Left lung (tissue), 10 donors: Measurements from ENCODE around the gene TLR8. TPM values are rescaled to one million over a fixed set of nuclear protein-coding genes. Genes with fewer than 3 reads are reported as not detected.

ENCODE experiments used
- ATAC-seq: fragments of 200-7000 bp; cut with Tn5 transposase; one replicate; pipeline ENCODE4 v1.9.1; 2020; ENCODE audit warnings: moderate library complexity
- DNase-seq, 4 donors: peaks; one replicate each; pipeline ENCODE4 v3.0.0-alpha.2; 2013 to 2020
- H3K27ac ChIP-seq, 2 donors: fragments of 200-600 bp; sonication (generic) in 1 of 2; one replicate each; pipeline versions ENCODE4 v1.5.0 to v1.8.0; 2020 to 2021
- H3K27me3 ChIP-seq, 2 donors: fragments of 200-600 bp; sonication (generic) in 1 of 2; one replicate each; pipeline versions ENCODE4 v1.5.0 to v1.8.0; 2020 to 2021
- H3K36me3 ChIP-seq, 2 donors: fragments of 200-600 bp; sonication (generic) in 1 of 2; one replicate each; pipeline versions ENCODE4 v1.5.0 to v1.8.0; 2020 to 2021
- H3K4me1 ChIP-seq, 2 donors: fragments of 200-600 bp; one replicate each; pipeline ENCODE4 v1.8.0; 2021
- H3K4me3 ChIP-seq, 2 donors: fragments of 200-600 bp; sonication (generic) in 1 of 2; one replicate each; pipeline versions ENCODE4 v1.5.0 to v1.8.0; 2020 to 2021; ENCODE audit warnings: mild to moderate bottlenecking in 1 of 2
- H3K9me3 ChIP-seq, 2 donors: fragments of 200-600 bp; sonication (generic) in 1 of 2; one replicate each; pipeline versions ENCODE4 v1.5.0 to v1.8.0; 2020 to 2021
- CTCF ChIP-seq, 2 donors: fragments of 200-600 bp; sonication (generic) in 1 of 2; IDR thresholded peaks; one replicate each; pipeline versions ENCODE4 v1.5.0 to v1.8.0; 2021; ENCODE audit warnings: antibody characterized with exemption in 2 of 2
- intact Hi-C, 2 donors: fragments of 100-400 bp; cut with DNase I; formaldehyde crosslinking; loops; one replicate each; pipeline versions ENCODE4 v1.11.2 to v1.14.2; 2022
- polyA plus RNA-seq, 6 donors: library from polyadenylated mRNA; unstranded; fragments of 120-200 nt; gene quantifications; one replicate each; pipeline ENCODE4 v1.2.1, GENCODE V29; 2013; ENCODE audit not compliant: insufficient read length in 6 of 6
- total RNA-seq, 2 donors: library from RNA; stranded (reverse); fragmentation: NEBNext Ultra II Directional; extraction: Animal tissue kit (Norgen Biotek cat#: 25700); gene quantifications; one replicate each; pipeline ENCODE4 v1.2.1, GENCODE V29; 2021
- donor health status: DM: no; HTN: yes; CAD: no.
- donor health status: DM: no; HTN: no; CAD: no.

Gene TLR8
- total and polyA plus RNA-seq, 8 donors, result 0.31 to 24.6 (median 0.53) TPM

GRCh38 chrX:12922599-12922919, 16.1 kb downstream of the TLR8 start:
- intact Hi-C loops, result no loop called here
- no peak for ATAC-seq
- H3K4me3 ChIP-seq, result no peak overlapping the region
- no peak for TF ChIP-seq CTCF (IDR thresholded peaks at IDR 0.05)
- no peak overlapping the region for H3K27ac ChIP-seq
- no peaks in the 10 kb centered on the region for H3K36me3 ChIP-seq
- no peak for DNase-seq
- H3K4me1 ChIP-seq, result no peaks in the 10 kb centered on the region
- H3K9me3 ChIP-seq, result no peaks in the 10 kb centered on the region
- H3K27me3 ChIP-seq, result peaks cover 0 to 2% of the 10 kb centered on the region in 2 donors

- H3K4me1 ChIP-seq, result no peaks in the 10 kb centered on the region
- no peaks in the 10 kb centered on the region for H3K36me3 ChIP-seq
- ATAC-seq (no peak), DNase-seq (no peak)
- peaks cover 0 to 5% of the 10 kb centered on the region in 2 donors for H3K27me3 ChIP-seq
- H3K9me3 ChIP-seq, result no peaks in the 10 kb centered on the region
- intact Hi-C loops, result no loop called here
- H3K4me3 ChIP-seq, result no peak overlapping the region
- no peak for TF ChIP-seq CTCF (IDR thresholded peaks at IDR 0.05)
- no peak overlapping the region for H3K27ac ChIP-seq
Observed at GRCh38 chrX:12929701-12930100, 23.3 kb downstream of the TLR8 start.

DNA sequence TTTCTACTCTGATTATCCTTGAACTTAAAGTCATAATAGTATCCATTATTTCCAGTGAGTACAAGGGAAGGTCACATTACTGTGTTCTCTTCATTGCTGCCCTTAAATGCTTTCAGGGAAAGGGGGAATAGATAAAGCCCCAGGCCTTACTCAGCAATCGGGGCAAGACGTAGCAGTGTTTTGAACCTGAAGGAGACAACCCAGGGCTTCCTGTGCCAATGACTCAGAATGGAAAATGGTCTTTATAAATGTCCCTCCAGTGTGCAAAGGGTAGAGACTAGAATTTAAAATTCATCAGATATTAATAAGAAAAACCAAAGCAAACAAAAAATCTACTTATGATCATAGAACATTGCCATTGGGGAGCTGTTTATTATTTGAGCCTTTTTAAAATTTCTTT, 23.7 kb downstream of the TLR8 start:
- Histone ChIP-seq H3K27ac (no peak overlapping the region), H3K27me3 (peaks cover 0 to 5% of the 10 kb centered on the region in 2 donors), H3K36me3 (no peaks in the 10 kb centered on the region), H3K4me3 (no peak overlapping the region), H3K9me3 (no peaks in the 10 kb centered on the region), H3K4me1 (no peaks in the 10 kb centered on the region)
- ATAC-seq (no peak), DNase-seq (no peak)
- TF ChIP-seq CTCF (IDR thresholded peaks at IDR 0.05), result no peak
- intact Hi-C loops, result no loop called here

DNA sequence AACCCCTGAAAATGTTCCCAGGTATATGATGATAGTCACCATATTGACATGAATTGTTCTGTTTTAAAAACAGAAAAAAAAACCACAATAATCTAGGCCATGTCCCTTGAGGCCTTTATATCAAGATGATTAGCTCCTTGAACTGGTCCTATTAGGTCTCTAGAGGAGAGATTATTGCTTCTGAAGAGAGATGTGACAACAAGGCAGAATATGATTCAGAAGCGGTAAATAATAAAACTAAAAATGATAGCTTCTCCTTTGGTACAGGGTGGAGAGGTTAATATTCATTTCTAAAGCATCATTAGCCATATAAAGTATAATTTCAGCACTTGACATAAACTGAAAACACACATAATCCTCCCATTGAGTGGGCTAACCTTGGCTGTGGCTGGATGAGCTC, 25.8 kb downstream of the TLR8 start:
- no peak for ATAC-seq
- no peak for TF ChIP-seq CTCF (IDR thresholded peaks at IDR 0.05)
- intact Hi-C loops, result no loop called here

GRCh38 chrX:12934850-12935249, 28.4 kb downstream of the TLR8 start:
- no peak for DNase-seq
- H3K27me3 ChIP-seq, result peaks cover 0 to 5% of the 10 kb centered on the region in 2 donors
- no peaks in the 10 kb centered on the region for H3K9me3 ChIP-seq
- no peak for ATAC-seq
- no peak for TF ChIP-seq CTCF (IDR thresholded peaks at IDR 0.05)
- no peaks in the 10 kb centered on the region for H3K4me1 ChIP-seq
- no peaks in the 10 kb centered on the region for H3K36me3 ChIP-seq
- no peak overlapping the region for H3K4me3 ChIP-seq
- intact Hi-C loops, result no loop called here
- H3K27ac ChIP-seq, result no peak overlapping the region

More for the DNA sequence above, 25.8 kb downstream of the TLR8 start:
- Histone ChIP-seq H3K4me1 (no peaks in the 10 kb centered on the region), H3K9me3 (no peaks in the 10 kb centered on the region), H3K27me3 (peaks cover 0 to 5% of the 10 kb centered on the region in 2 donors), H3K36me3 (no peaks in the 10 kb centered on the region), H3K27ac (no peak overlapping the region), H3K4me3 (no peak overlapping the region)
- DNase-seq, result no peak
